ENCODE results near the gene TRMT2B.
"Not testable (repeated sequence)": the region's sequence is repeated elsewhere in the genome, so short reads cannot be mapped to it uniquely, and the experiment has no call there.

Gene TRMT2B

DNA sequence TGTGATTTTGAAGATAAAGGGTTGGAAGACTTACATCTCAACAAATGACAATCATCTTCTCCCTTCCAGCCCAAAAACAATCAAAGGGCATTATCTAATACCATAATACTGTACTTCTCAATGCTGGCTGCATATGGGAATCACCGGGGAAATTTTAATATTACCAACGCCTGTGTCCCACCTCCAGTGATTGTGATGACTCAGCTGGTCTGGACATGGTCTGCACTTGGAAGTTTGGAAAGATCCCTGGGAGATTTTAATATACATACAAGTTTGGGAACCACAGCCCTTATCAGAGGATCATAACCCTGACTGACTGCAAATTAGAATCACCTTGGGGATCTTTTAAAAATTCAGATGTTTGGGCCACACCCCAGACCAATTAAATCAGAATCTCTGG lies 52.5 kb downstream of the TRMT2B start:
- DNase-seq (ENCODE audit: low read depth in 2 of 2) = no peak

DNA sequence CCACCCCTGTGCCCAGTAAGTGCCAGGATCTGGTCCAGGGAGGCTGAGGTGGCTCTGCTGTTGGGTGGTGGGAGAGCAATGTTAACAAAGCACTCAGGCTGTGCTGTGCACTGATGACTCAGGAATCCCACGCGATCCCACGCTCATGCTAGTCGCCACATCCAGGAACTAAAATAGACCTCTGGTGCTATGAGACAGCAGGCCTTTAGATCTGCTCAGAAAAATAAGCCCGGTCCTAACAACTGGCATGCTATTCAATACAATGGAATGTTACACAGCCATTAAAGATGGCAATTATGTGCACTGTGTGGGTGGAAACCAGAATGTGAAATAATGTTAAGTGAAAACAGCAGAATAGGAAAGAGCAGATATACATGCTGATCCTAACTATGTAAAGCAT lies 56.4 kb downstream of the TRMT2B start:
- DNase-seq (ENCODE audit: low read depth in 2 of 2) = peak; percentile 8 to 13

DNA sequence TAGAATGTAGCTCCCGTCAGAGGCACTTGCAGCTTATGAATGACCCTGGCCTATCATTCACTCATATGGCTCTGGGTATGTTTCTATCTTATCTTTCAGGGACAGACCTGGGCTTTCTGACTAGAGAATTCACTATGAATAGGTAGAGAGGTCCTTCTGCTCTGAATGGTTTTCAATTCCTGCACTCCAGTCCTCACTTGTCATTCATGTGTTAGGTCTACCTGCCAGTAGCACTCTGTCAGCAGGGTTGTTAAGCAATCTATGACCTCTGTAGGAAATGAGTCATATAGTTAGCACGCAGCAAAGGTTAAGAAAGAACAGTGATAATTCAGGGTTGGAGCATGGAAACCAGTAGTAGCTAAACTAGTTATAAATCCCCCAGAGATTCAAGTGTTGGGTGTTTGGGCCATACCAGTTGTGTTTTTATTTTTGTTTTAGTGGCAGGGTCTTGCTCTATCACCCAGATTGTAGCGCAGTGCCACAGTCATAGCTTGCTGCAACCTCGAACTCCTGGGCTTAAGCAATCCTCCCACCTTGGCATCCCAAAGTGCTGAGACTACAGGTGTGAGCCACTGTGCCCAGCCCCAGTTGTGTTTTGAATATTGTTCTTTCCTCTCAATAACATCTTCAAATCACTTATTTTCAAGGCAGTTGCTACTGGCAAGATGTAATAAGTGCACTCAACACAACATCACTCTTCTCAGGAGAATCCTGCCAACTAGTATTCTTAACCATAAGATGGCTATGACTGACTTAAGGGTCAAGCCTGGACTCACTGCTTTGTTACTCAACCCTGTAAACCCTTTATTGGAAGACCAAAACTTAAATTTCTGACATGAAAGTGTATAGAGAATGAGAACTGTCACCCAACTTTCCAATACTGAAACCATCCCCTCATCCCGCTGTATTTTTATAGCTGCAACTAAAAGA lies 57.3 kb downstream of the TRMT2B start:
- DNase-seq (ENCODE audit: low read depth in 2 of 2) = peak in 1 of 2 donors; percentile 2

DNA sequence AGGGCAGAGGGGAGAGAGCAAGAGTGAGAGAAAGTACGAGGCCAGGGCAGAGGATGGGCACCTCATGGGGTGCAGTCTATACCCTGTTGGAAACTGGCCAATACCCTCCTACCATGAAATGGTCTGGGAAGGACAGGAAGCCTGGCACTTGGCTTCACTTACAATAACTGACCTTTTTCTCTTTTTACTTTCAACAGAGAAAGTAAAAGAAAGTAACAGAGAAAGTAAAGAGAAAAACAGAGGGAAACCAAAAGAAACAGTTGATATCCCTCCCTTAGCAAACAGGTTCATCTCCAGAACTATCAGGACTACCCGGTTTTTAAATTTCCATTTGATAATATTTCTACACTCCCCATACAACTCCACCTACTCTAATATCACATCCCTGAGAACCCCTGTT lies 61.8 kb downstream of the TRMT2B start:
- no peak for DNase-seq (ENCODE audit: low read depth in 2 of 2)

DNA sequence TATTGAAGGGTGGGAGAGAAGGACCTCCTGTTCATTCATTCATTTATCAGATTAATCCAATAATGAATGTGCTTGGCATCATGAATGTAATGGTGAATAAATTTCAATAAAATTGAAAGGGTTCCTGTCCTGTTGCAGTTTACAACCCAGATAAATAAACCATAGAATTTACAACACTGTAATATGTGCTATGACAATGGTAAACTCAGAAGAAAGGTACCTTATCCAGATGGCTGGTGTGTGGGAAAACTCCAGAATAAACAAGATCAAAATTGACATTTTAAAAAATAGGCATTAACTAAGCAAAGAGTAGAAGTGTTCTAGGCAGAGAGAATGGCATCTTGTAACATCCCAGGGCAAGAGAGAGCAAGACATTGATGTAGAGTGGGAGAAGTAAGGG lies 67.1 kb downstream of the TRMT2B start:
- no peak for DNase-seq (ENCODE audit: low read depth in 2 of 2)

DNA sequence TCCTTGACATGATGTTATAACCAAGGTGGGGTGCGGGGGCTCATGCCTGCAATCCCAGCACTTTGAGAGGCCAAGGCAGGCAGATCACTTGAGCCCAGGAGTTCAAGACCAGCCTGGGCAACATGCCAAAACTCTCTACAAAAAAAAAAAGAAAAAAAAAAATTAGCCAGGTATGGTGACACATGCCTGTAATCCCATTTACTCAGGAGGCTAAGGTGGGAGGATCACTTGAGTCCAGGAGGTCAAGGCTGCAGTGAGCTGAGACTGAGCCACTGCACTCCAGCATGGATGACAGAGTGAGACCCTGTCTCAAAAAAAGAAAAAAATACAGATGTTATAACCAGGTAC lies 70.4 kb downstream of the TRMT2B start:
- DNase-seq (ENCODE audit: low read depth in 2 of 2) = not testable (repeated sequence)

DNA sequence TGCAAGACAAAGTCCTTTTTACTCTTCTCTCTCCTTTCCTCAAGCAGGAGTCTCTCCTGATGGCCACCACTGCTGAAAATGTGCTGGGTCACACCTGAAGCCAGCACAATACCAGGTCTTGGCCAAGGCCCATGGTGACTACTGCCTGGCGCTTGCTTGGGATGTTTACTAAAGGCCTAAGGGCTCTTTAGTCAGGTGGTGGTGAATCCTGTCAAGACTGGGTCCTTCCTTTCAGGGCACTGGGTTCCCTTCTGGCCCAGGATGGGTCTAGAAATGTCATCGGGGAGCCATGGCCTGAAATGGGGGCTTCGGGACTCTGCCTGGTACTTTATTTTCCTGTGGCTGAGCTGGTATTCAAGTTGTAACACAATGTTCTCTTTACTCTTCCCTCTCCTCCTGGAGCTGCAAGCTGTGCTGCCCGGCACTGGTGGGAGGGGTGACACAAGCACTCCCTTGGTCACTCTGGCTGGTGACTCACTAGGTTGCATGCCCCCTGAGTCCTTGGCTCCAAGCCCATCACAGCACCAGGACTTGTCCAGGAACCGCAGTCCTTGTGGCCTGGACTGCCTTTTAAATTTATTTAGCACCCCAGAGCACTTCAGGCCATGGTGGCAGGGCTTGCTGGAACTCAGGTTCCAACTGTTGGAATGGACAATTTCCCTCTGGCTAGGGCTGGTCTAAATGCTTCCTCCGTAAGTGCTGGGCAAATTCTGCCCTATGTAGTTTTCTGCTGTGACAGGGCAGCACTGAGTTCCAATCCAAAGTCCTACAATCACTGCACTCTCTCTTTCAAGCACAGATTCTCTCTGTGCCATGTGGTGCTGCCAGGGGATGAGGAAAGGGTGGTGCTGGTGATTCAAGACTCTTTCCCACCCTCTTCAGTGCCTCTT lies 71.1 kb downstream of the TRMT2B start:
- DNase-seq (ENCODE audit: low read depth in 2 of 2) = no peak

DNA sequence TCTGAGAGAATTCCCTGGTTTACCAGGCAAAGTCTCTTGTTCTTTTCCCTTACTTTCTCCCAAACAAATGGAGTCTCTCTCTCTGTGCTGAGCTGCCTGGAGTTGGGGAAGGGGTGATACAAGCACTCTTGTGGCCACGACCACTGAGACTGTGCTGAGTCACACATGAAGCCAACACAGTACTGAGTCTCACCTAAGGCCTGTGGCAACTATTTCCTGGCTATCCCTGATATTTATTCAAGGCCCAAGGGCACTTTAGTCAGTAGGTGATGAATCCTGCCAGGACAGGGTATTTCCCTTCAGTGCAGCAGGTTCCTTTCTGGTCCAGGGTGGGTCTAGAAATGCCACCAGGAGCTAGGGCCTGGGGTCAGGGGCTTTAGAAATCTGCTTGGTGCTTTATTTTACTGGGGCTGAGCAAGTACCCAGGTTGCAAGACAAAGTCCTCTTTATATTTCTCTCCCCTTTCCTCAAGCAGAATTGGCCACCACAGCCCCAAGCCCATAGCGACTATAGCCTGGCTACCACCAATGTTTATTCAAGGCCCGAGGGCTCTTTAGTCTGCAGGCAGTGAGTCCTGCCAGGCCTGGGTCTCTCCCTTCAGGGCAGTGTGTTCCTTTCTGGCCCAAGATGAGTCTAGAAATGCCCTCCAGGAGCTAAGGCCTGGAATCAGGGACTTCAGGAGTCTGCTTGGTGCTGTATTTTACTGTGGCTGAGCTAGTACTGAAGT lies 71.9 kb downstream of the TRMT2B start:
- DNase-seq (ENCODE audit: low read depth in 2 of 2) = no peak

DNA sequence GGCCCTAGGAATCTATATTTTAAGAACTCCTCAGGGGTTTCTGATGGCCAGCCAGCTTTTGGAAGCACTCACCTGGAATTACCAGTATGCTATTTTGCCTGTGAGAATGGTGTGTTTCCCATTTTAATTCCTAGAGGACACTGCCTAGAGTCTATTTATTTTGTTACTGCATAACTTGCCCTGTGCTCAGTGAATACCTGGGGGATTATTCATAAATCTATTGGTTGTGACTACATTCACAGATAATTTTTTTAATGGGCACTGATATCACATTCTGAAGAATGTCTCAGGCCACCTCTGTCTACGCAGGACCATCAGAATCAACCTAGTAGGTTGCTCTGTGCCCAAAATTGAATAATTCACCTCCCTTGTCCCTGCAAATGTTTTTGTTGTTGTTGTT lies 75.7 kb downstream of the TRMT2B start:
- DNase-seq (ENCODE audit: low read depth in 2 of 2) = no peak

DNA sequence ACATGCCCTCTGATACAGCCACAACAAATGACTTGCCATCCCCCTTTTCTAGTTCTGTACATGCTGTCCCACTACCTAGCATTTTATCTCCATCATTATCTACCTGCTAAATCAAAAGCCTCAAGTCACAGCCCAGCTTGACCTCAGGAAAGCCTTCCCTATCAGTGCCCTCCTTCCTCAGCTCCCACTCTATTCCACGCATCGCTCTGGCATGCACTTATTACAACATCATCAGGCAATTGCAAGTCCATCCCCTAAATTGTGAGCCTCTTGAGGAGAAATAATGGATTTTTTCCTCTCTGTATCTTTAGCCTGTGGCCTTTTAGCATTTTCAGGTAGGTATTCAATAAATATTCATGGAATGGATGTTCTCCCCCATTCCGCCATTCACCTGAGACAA lies 76.7 kb downstream of the TRMT2B start:
- no peak for DNase-seq (ENCODE audit: low read depth in 2 of 2)

DNA sequence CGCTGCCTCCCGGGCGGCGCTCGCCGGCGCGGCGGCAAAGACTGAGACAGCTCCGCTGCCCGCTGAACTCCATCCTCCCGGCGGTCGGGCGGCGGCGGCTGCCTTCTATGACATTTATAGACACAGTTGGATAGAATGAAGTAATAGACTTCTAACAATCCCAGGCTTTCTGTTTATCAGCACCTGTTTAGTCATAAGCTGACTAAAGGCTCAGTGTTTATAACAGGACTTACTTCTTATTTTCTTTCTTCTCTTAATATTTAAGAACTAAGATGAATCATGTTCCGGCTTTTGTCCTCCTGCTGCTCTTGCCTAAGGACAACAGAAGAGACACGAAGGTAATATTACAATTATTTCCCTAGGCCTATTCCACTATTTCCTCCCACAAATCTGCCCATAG lies 78.5 kb downstream of the TRMT2B start:
- DNase-seq (ENCODE audit: low read depth in 2 of 2) = no peak

DNA sequence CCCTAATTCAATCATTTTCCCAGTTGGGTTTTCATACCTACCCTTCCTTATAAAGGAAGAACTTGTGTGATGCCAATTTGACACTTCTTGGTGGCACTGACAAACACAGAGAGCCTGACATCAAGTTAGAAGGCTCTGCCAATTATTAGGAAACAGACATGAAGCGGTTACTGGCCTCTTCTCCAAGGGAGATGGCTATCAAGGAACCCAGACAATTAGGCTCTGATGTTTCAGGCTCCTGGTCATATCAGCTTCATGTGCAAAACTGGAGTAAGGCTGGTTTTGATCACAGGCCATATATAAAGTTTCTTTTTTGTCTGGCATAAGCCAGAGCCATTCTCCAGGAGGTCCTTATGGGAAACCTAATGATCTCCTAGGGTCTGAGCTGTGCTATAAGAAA lies 82.0 kb downstream of the TRMT2B start:
- DNase-seq (ENCODE audit: low read depth in 2 of 2) = no peak

DNA sequence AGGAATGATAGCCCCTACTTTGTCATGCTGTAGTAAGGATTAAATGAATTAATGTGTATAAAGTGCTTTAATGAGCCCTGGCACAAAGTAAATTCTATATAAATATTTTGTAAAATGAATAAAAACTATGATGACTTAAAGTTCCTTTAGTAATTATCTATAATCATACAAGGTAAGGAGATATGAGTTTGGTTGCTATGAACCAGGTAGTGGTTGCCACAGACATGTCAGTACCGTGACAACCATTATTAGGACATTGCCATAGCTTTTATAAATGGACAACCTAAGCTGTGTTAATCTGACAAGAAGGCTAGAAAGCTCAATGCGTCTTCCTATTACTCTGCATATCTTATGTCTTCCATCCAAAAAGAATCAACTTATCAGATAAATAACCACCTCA lies 82.5 kb downstream of the TRMT2B start, which contains the start of gene ARL13A:
TSS of gene ARL13A (plus strand) at position 301 of the 400 bp plus-strand sequence. CDS start 3,982 bp downstream, outside the sequence.
- no peak for DNase-seq (ENCODE audit: low read depth in 2 of 2)

DNA sequence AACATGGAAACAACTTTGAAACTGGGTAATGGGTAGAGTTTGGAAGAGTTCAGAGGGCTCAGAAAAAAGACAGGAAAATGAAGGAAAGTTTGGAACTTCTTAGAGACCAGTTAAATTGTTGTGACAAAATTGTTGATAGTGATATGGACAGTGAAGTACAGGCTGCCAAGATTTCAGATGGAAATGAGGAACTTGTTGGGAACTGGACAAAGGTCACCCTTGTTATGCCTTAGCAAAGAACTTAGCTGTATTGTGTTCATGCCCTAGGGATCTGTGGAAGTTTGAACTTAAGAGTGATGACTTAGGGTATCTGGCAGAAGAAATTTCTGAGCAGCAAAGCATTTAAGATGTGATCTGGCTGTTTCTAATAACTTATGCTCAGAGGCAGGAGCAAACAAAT lies 87.5 kb downstream of the TRMT2B start:
- DNase-seq (ENCODE audit: low read depth in 2 of 2) = no peak

DNA sequence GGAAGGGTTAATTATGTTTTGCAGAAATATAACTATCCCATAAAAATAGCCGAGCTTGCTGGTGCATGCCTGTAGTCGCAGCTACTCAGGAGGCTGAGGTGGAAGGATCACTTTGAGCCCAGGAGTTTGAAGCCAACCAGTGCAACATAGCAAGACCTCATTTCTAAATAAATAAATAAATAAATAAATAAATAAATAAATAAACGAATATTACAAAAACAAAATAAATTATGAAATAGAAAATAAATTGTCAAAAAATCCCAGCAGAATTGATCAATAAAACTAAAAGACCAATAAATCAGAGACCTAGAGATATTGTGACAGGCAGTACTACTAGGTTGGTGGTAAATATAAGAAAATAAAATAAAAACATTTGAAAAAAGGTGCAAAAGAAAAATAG lies 89.1 kb downstream of the TRMT2B start:
- no peak for DNase-seq (ENCODE audit: low read depth in 2 of 2)

Data from stimulated activated CD8-positive, alpha-beta memory T cell treated with anti-CD3 and anti-CD28 coated beads, Interleukin-15, amount 100 ng/mL, for 48 hours (primary cell).